Epithelial cell of prostate (primary cell): ENCODE data around the gene S100A8.
A peak's percentile ranks its signal among the peaks of the same experiment; 100 is the strongest.
"Not testable (repeated sequence)": the region's sequence is repeated elsewhere in the genome, so short reads cannot be mapped to it uniquely, and the experiment has no call there.

Experiments
- DNase-seq: peaks from one replicate; pipeline ENCODE4 v3.0.0-alpha.2; 2011; ENCODE audit warnings: low read depth, low spot score
- H3K27ac ChIP-seq: fragments of 450-650 bp; 2 replicates; pipeline ENCODE4 v1.5.1; 2017; ENCODE audit warnings: mild to moderate bottlenecking

S100A8 gene

GRCh38 chr1:153390938-153391710 is at the start of gene S100A8:
S100A8 (minus strand) TSS chr1:153391073; CDS start chr1:153390535, 538 bp downstream.
- peak; percentile 44 for DNase-seq
- H3K27ac ChIP-seq = no peak within 1 kb of the TSS

GRCh38 chr1:153439273-153439672 is 48.4 kb upstream of the S100A8 start:
- H3K27ac ChIP-seq = no peak overlapping the region
- DNase-seq = no peak

- no peak overlapping the region for H3K27ac ChIP-seq
- DNase-seq = no peak
Measured at GRCh38 chr1:153438599-153438998, 47.7 kb upstream of the S100A8 start.

- DNase-seq = no peak
- no peak overlapping the region for H3K27ac ChIP-seq
Measured at GRCh38 chr1:153437236-153437635, 46.4 kb upstream of the S100A8 start.

- H3K27ac ChIP-seq = no peak overlapping the region
- no peak for DNase-seq
Measured at GRCh38 chr1:153434746-153435455, 44.0 kb upstream of the S100A8 start.

- no peak overlapping the region for H3K27ac ChIP-seq
- DNase-seq = no peak
Measured at GRCh38 chr1:153432874-153433681, 42.2 kb upstream of the S100A8 start.

- H3K27ac ChIP-seq = no peak overlapping the region
Measured at GRCh38 chr1:153431928-153432327, 41.1 kb upstream of the S100A8 start.

GRCh38 chr1:153431427-153431826 is 40.6 kb upstream of the S100A8 start:
- H3K27ac ChIP-seq = no peak overlapping the region
- DNase-seq = no peak

More at GRCh38 chr1:153431928-153432327, 41.1 kb upstream of the S100A8 start:
- no peak for DNase-seq

- no peak for DNase-seq
- H3K27ac ChIP-seq = no peak overlapping the region
Measured at GRCh38 chr1:153431002-153431401, 40.1 kb upstream of the S100A8 start.

- no peak overlapping the region for H3K27ac ChIP-seq
- no peak for DNase-seq
Measured at GRCh38 chr1:153430561-153430960, 39.7 kb upstream of the S100A8 start.

- no peak for DNase-seq
Measured at GRCh38 chr1:153430166-153430553, 39.3 kb upstream of the S100A8 start.

GRCh38 chr1:153429266-153430165 is 38.6 kb upstream of the S100A8 start:
- no peak overlapping the region for H3K27ac ChIP-seq
- DNase-seq = peak; percentile 36

More at GRCh38 chr1:153430166-153430553, 39.3 kb upstream of the S100A8 start:
- H3K27ac ChIP-seq = no peak overlapping the region

GRCh38 chr1:153428791-153429190 is 37.9 kb upstream of the S100A8 start:
- no peak for DNase-seq
- H3K27ac ChIP-seq = no peak overlapping the region

- DNase-seq = no peak
- H3K27ac ChIP-seq = no peak overlapping the region
Measured at GRCh38 chr1:153428073-153428638, 37.3 kb upstream of the S100A8 start.

GRCh38 chr1:153426809-153427208 is 35.9 kb upstream of the S100A8 start:
- no peak for DNase-seq
- H3K27ac ChIP-seq = no peak overlapping the region

GRCh38 chr1:153422450-153423068 is 31.7 kb upstream of the S100A8 start:
- no peak for DNase-seq
- H3K27ac ChIP-seq = no peak overlapping the region

GRCh38 chr1:153420306-153420705 is 29.4 kb upstream of the S100A8 start:
- DNase-seq = no peak
- no peak overlapping the region for H3K27ac ChIP-seq

GRCh38 chr1:153419436-153419793 is 28.5 kb upstream of the S100A8 start:
- DNase-seq, H3K27ac ChIP-seq: not testable (repeated sequence)
